IMR-90 (cell line): ENCODE results near the gene TRIM26. TPM values are rescaled to one million over a fixed set of nuclear protein-coding genes. Genes with fewer than 3 reads are reported as not detected.

Experiments used
- ATAC-seq: fragments of 200-7000 bp; cut with Tn5 transposase; 2 replicates; pipeline ENCODE4 v1.9.1; 2020; ENCODE audit warnings: low read depth, mild to moderate bottlenecking, moderate library complexity
- BruUV-seq: library from RNA; stranded (reverse); fragments of 400-500 nt; replicated peaks from 2 replicates; lab custom pipeline; 2021; lab: Mats Ljungman, UMichigan
- CTCF ChIA-PET: fragments of 300-600 bp; formaldehyde crosslinking; extraction: SDS; loops from one replicate; lab custom pipeline; 2021; ENCODE audit warnings: antibody characterized with exemption; lab: Yijun Ruan, JAX
- POLR2A ChIA-PET: fragments of 300-600 bp; sonication (Branson Sonifier 250); formaldehyde crosslinking; loops from one replicate; lab custom pipeline; 2022; ENCODE audit warnings: antibody characterized with exemption; ENCODE audit not compliant: unreplicated experiment; lab: Charles Lee
- DNase-seq: peaks from one replicate; pipeline ENCODE4 v3.0.0; 2013
- H2AFZ ChIP-seq: replicated peaks from 2 replicates; pipeline ENCODE3; 2013; ENCODE audit warnings: low read length, mild to moderate bottlenecking; ENCODE audit not compliant: poor library complexity
- H2AK5ac ChIP-seq: 2 replicates; pipeline ENCODE4 v1.6.1; 2013; ENCODE audit warnings: low read depth, low read length, inconsistent platforms
- H2AK9ac ChIP-seq: replicated peaks from 2 replicates; pipeline ENCODE3; 2013; ENCODE audit warnings: mild to moderate bottlenecking, low read depth, low read length, moderate library complexity; ENCODE audit not compliant: poor library complexity
- H2BK120ac ChIP-seq: 2 replicates; pipeline ENCODE4 v1.6.1; 2013; ENCODE audit warnings: low read depth, low read length, inconsistent platforms
- H2BK15ac ChIP-seq: 3 replicates; pipeline ENCODE4 v1.6.1; 2013; ENCODE audit warnings: low read depth, low read length, inconsistent platforms
- H2BK20ac ChIP-seq: 2 replicates; pipeline ENCODE4 v1.6.1; 2013; ENCODE audit warnings: low read depth, mild to moderate bottlenecking, inconsistent platforms, low read length, moderate library complexity
- H2BK5ac ChIP-seq: 2 replicates; pipeline ENCODE4 v1.6.1; 2013; ENCODE audit warnings: mild to moderate bottlenecking, low read depth, low read length, inconsistent platforms; ENCODE audit not compliant: poor library complexity, severe bottlenecking
- H3K14ac ChIP-seq: replicated peaks from 2 replicates; pipeline ENCODE4 v1.6.1; 2013; ENCODE audit warnings: low read depth, low read length, inconsistent platforms
- H3K18ac ChIP-seq: 2 replicates; pipeline ENCODE4 v1.6.1; 2013; ENCODE audit warnings: low read depth, low read length, control low read depth
- H3K23ac ChIP-seq: 2 replicates; pipeline ENCODE4 v1.6.1; 2013; ENCODE audit warnings: low read depth, low read length, inconsistent platforms
- H3K27ac ChIP-seq: 2 replicates; pipeline ENCODE4 v1.5.1; 2013; ENCODE audit warnings: mild to moderate bottlenecking, control low read depth, low read length; ENCODE audit not compliant: insufficient read depth
- H3K27me3 ChIP-seq: 2 replicates; pipeline ENCODE4 v1.6.1; 2013; ENCODE audit warnings: low read length; ENCODE audit not compliant: control insufficient read depth, insufficient read depth
- H3K36me3 ChIP-seq: 2 replicates; pipeline ENCODE4 v1.6.1; 2013; ENCODE audit warnings: low read length, mixed read lengths; ENCODE audit not compliant: control insufficient read depth, insufficient read depth
- H3K4ac ChIP-seq: 2 replicates; pipeline ENCODE4 v1.6.1; 2013; ENCODE audit warnings: low read depth, low read length, inconsistent platforms
- H3K4me1 ChIP-seq: 2 replicates; pipeline ENCODE4 v1.6.1; 2013; ENCODE audit warnings: low read length, mixed read lengths; ENCODE audit not compliant: control insufficient read depth, insufficient read depth
- H3K4me2 ChIP-seq: 2 replicates; pipeline ENCODE4 v1.6.1; 2013; ENCODE audit warnings: low read depth, mild to moderate bottlenecking, control low read depth, low read length, moderate library complexity
- H3K4me3 ChIP-seq: 2 replicates; pipeline ENCODE4 v1.5.1; 2013; ENCODE audit warnings: low read depth, mild to moderate bottlenecking, control low read depth, low read length, moderate library complexity; ENCODE audit not compliant: insufficient read depth
- H3K56ac ChIP-seq: 2 replicates; pipeline ENCODE4 v1.6.1; 2013; ENCODE audit warnings: low read length, inconsistent platforms; ENCODE audit not compliant: insufficient read depth; ENCODE audit errors: extremely low read depth
- H3K79me1 ChIP-seq, 2 experiments: 2 replicates each; pipeline ENCODE4 v1.6.1; 2013; ENCODE audit warnings: low read length in 2 of 2, inconsistent platforms in 1 of 2, low read depth in 1 of 2
- H3K9ac ChIP-seq: 2 replicates; pipeline ENCODE4 v1.6.1; 2013; ENCODE audit warnings: low read depth, low read length, control low read depth
- H3K9me1 ChIP-seq: 2 replicates; pipeline ENCODE4 v1.6.1; 2013; ENCODE audit warnings: low read length, inconsistent platforms; ENCODE audit not compliant: insufficient read depth
- H3K9me3 ChIP-seq: 2 replicates; pipeline ENCODE4 v1.6.1; 2013; ENCODE audit warnings: low read length; ENCODE audit not compliant: control insufficient read depth, insufficient read depth
- H4K20me1 ChIP-seq: 2 replicates; pipeline ENCODE4 v1.6.1; 2013; ENCODE audit warnings: low read length, inconsistent platforms; ENCODE audit not compliant: insufficient read depth
- H4K5ac ChIP-seq: 2 replicates; pipeline ENCODE4 v1.6.1; 2013; ENCODE audit warnings: mild to moderate bottlenecking, low read depth, low read length, control low read depth
- H4K8ac ChIP-seq, 2 experiments: 2 replicates each; pipeline ENCODE4 v1.6.1; 2013; ENCODE audit warnings: low read depth in 2 of 2, low read length in 2 of 2, control low read depth in 1 of 2, inconsistent platforms in 1 of 2
- H4K91ac ChIP-seq: 2 replicates; pipeline ENCODE4 v1.6.1; 2013; ENCODE audit warnings: low read depth, low read length, inconsistent platforms; ENCODE audit not compliant: insufficient read depth
- BHLHE40 ChIP-seq: fragments of 150-350 bp; IDR thresholded peaks from 2 replicates; pipeline ENCODE4 v1.6.1; 2016; ENCODE audit warnings: mild to moderate bottlenecking, low read depth, low read length
- CEBPB ChIP-seq: IDR thresholded peaks from 2 replicates; pipeline ENCODE4 v1.6.1; 2012; ENCODE audit warnings: low read depth, low read length, improper control_type of control experiment
- CHD1 ChIP-seq: IDR thresholded peaks from 2 replicates; pipeline ENCODE4 v1.6.1; 2012; ENCODE audit warnings: low read depth, low read length, improper control_type of control experiment
- FOS ChIP-seq: fragments of 150-350 bp; IDR thresholded peaks from 2 replicates; pipeline ENCODE4 v1.6.1; 2016; ENCODE audit warnings: low read depth, low read length
- MAFK ChIP-seq: IDR thresholded peaks from 2 replicates; pipeline ENCODE4 v1.6.1; 2012; ENCODE audit warnings: low read depth, low read length, improper control_type of control experiment
- MAZ ChIP-seq: IDR thresholded peaks from 2 replicates; pipeline ENCODE4 v1.6.1; 2012; ENCODE audit warnings: low read depth, mild to moderate bottlenecking, low read length, improper control_type of control experiment, moderate library complexity, borderline replicate concordance
- MXI1 ChIP-seq: IDR thresholded peaks from 2 replicates; pipeline ENCODE4 v1.6.1; 2012; ENCODE audit warnings: low read depth, mild to moderate bottlenecking, low read length, moderate library complexity, borderline replicate concordance
- POLR2A ChIP-seq: IDR thresholded peaks from 2 replicates; pipeline ENCODE4 v1.6.1; 2012; ENCODE audit warnings: mild to moderate bottlenecking, low read depth, low read length
- RCOR1 ChIP-seq: IDR thresholded peaks from 2 replicates; pipeline ENCODE4 v1.6.1; 2012; ENCODE audit warnings: mild to moderate bottlenecking, low read length, improper control_type of control experiment; ENCODE audit not compliant: insufficient replicate concordance
- SMC3 ChIP-seq: fragments of 150-350 bp; IDR thresholded peaks from 2 replicates; pipeline ENCODE4 v1.6.1; 2016; ENCODE audit warnings: low read depth, mild to moderate bottlenecking, antibody characterized with exemption, low read length, moderate library complexity
- WGBS, 2 experiments: methylation state at CpG; one replicate each; pipeline versions ENCODE4 v1.1.5 to v1.1.7; 2013; ENCODE audit warnings: missing lambda C conversion rate in 2 of 2; ENCODE audit not compliant: insufficient read length in 1 of 2; ENCODE audit errors: extremely low coverage in 2 of 2; 5-methylcytosine and 5-hydroxymethylcytosine counted together
- dilution Hi-C: fragments of 300-500 bp; cut with HindIII; formaldehyde crosslinking; loops from one replicate; pipeline ENCODE4 v1.14.3; 2018; ENCODE audit warnings: low sequenced_read_pairs; ENCODE audit not compliant: unreplicated experiment
- in situ Hi-C: fragments of 300-500 bp; cut with MboI; formaldehyde crosslinking; loops from 3 replicates; pipeline ENCODE4 v1.14.3; 2019; ENCODE audit warnings: low sequenced_read_pairs, inconsistent platforms, mixed read lengths
- intact Hi-C: fragments of 100-400 bp; cut with micrococcal nuclease; formaldehyde crosslinking; loops from 2 replicates; pipeline ENCODE4 v1.10.0; 2022
- polyA plus RNA-seq, 3 experiments: library from polyadenylated mRNA; depleted of rRNA; stranded (reverse); fragments of >200 nt; gene quantifications; 2 replicates each; pipeline ENCODE4 v1.2.3, GENCODE V29; 2012; ENCODE audit warnings: low replicate concordance in 1 of 3
- total RNA-seq: library from RNA; depleted of rRNA; stranded (reverse); fragments of >200 nt; gene quantifications from 2 replicates; pipeline ENCODE4 v1.2.3, GENCODE V29; 2012

TRIM26 gene
- total and polyA plus RNA-seq, 2 of the 4 experiments (the other 2 are of a cell fraction) = 22.6 to 23.8 TPM

DNA sequence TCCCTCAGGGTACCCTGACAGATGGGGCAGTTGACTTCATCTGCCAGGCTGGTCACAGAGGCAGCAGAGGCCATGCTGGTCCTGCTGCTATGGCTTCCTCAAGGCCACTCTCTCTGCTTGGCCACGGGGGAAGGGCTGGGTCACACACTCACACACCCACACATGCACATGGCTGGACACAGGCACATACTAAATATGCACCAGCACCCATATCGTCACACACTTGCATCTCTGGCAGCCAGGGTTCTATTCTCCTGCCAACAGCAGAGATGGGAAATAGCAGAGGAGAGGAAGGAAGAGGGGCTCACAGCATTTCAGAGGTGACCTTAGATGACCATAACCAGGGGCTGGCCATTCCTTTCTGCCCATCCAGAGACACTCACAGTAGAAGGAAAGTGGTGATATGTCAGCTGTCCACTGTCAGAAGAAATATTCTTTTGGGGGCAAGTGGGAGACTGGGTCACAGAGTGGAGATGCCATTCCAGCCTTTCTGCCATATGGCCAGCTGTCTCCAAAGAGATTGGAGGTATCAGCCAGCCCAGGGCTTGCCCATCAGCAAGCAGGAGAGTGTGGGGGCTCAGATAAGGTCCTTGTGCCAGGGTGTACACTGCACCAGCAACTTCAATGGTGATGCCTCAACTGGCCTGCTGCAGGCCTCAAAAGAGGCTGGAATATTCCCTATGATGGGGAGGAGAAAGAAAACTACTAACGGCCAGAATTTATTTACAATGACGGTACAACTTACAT, 52.2 kb downstream of the TRIM26 start, which contains the start of gene TRIM10 (continued):
- TF ChIP-seq POLR2A (no peak), FOS (no peak), BHLHE40 (no peak), CEBPB (no peak), MAZ (no peak), CHD1 (no peak)

DNA sequence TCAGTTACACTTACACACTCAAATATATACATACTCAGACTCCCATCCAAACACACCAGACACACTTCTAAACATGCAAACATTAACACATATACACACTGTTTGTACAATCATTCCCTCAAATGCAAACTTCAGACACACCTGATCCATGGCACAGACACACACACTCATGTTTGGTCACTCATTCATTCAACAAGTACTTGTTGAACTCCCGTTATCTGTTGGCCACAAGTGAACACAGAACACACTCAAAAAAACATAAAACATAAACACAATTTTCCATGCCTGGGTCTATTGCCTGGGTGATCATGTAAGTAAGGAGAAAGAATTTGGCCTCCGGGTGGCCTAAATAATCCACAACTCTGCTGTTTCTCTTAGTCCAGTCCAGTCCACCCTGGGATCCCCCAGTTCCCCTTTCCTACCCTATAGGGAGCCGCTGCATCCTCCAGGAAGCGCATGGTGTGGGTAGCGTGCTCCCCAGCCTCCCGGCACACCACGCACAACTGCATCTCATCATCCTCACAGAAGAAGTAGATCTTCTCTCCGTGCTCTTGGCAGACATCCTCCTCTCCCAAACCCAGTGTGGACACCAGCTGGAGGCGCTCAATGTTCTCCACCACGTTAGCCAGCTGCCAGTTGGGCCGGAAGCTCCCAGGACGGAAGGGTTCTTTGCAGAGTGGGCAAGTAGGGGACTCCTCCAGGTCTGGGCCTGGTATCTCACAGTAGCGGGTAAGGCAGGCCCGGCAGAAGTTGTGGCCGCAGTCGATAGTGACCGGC, 53.0 kb downstream of the TRIM26 start:
- H3K4me1 ChIP-seq = no peaks in the 10 kb centered on the region
- H3K27me3 ChIP-seq = peaks cover 27% of the 10 kb centered on the region; the same call in 1 of the 2 replicates
- H3K23ac ChIP-seq = no peak overlapping the region
- H3K27ac ChIP-seq = no peak overlapping the region
- H2BK120ac ChIP-seq = no peak overlapping the region
- no peak overlapping the region for H3K9ac ChIP-seq
- H4K8ac ChIP-seq = no peak overlapping the region
- POLR2A ChIA-PET = no interaction called here
- in situ Hi-C loops (no loop called here), dilution Hi-C loops (no loop called here), intact Hi-C loops (no loop called here)
- TF ChIP-seq MXI1 (no peak), CHD1 (no peak), BHLHE40 (no peak), RCOR1 (no peak), SMC3 (no peak), MAFK (no peak)
- no peaks in the 10 kb centered on the region for H3K79me1 ChIP-seq
- BruUV-seq = no TSS peak
- H3K9me3 ChIP-seq = no peaks in the 10 kb centered on the region
- no peaks in the 10 kb centered on the region for H4K20me1 ChIP-seq
- no peak overlapping the region for H2BK5ac ChIP-seq
- no peak overlapping the region for H2BK15ac ChIP-seq
- H3K36me3 ChIP-seq = no peaks in the 10 kb centered on the region
- WGBS, 2 experiments = 78% methylated on average over 6 of the region's 17 CpGs; no CpG with 5 or more reads in 1 of the 2 experiments
- no peak overlapping the region for H3K56ac ChIP-seq
- H2AFZ ChIP-seq = no peak overlapping the region
- H3K18ac ChIP-seq = no peak overlapping the region
- no peak overlapping the region for H2AK9ac ChIP-seq
- H3K4me2 ChIP-seq = no peak overlapping the region
- ATAC-seq = no peak
- H2BK20ac ChIP-seq = no peak overlapping the region
- no peaks in the 10 kb centered on the region for H3K9me1 ChIP-seq
- no peak overlapping the region for H3K14ac ChIP-seq
- H2AK5ac ChIP-seq = no peak overlapping the region
- no peak overlapping the region for H3K4ac ChIP-seq
- H4K5ac ChIP-seq = no peak overlapping the region
- no peak overlapping the region for H3K4me3 ChIP-seq
- DNase-seq = no peak
- no peak overlapping the region for H4K91ac ChIP-seq
- CTCF ChIA-PET = no interaction called here
